Sciatic nerve (tissue), 2 donors: Measurements from ENCODE around the gene FRMD5. TPM values are rescaled to one million over a fixed set of nuclear protein-coding genes. Genes with fewer than 3 reads are reported as not detected.
A peak's percentile ranks its signal among the peaks of the same experiment; 100 is the strongest.
"Not testable (repeated sequence)": the region's sequence is repeated elsewhere in the genome, so short reads cannot be mapped to it uniquely, and the experiment has no call there.

Source experiments
- ATAC-seq: fragments of 200-7000 bp; cut with Tn5 transposase; one replicate; pipeline ENCODE4 v1.9.1; 2020; ENCODE audit warnings: mild to moderate bottlenecking, moderate library complexity
- DNase-seq: peaks from one replicate; pipeline ENCODE4 v3.0.0-alpha.2; 2020; ENCODE audit warnings: low spot score
- intact Hi-C: fragments of 100-400 bp; cut with DNase I; formaldehyde crosslinking; loops from one replicate; pipeline ENCODE4 v1.14.2; 2022
- total RNA-seq: library from RNA; stranded (reverse); fragmentation: NEBNext Ultra II Directional; extraction: Animal tissue kit (Norgen Biotek cat#: 25700); gene quantifications from one replicate; pipeline ENCODE4 v1.2.1, GENCODE V29; 2021
- donor health status: DM: no; HTN: no; CAD: no.
- donor health status: DM: no; HTN: no; CAD: no.

Gene FRMD5
- total RNA-seq, 1 donor from 2014 or later: 6.7 TPM

DNA sequence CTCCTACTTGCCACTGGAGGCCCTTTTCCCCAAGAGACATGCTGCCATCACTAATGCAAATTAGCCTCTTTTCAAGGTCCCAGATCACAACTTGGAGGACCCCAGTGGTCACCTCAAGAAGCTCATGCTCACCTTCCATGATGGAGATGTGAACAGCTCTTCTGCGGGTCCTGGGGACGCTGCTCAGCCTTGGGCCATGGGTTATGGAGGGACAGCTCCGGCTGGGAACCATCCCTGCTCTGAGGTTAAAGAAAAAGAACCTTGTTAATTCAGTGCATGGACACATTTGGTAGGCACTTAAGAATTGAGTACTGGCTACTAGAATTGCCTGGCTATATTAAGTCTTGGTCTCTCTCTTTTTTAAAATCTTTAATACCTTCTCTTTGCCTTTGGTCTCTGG lies 311.5 kb downstream of the FRMD5 start:
- intact Hi-C loops: no loop called here
- ATAC-seq (no peak), DNase-seq (no peak)

DNA sequence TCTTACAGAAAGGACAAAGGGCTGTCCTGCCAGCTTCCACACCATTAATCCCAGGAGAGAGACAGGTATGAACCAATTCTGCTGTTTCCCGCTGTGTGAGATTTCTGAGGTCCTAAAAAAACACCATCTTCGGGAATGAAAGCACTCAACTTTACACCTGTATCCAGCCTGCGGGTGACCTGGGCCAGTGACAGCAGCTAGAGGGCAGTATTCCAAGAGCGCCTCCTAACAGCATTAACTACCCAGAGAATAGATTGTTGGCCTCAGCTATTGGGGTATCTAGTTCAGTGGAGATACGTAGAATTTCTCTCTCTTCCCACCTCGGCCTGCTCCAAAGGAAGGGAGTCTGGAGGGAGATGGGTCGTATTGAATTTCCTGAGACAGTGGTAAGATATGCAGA lies 313.1 kb downstream of the FRMD5 start:
- ATAC-seq: no peak
- intact Hi-C loops: no loop called here
- DNase-seq: no peak

DNA sequence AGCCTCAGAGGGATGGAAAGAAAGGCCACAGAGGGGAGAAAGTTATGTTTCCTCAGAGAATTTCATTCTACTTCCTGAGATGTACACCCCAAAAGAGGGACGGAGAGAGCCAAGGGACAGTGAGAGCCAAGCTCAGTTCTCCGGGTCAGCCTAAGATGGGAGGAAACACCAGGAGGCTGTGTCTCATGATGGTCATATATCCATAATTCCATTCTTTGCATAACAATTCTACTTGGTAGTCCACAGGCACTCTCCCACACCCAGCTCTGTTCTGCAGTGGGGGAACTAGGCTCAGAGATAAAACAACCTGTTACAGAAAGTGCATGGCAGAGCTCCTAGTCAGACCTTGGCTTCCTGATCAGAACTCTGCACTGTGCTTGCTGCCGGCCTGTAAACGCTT lies 313.8 kb downstream of the FRMD5 start:
- DNase-seq: no peak
- ATAC-seq: no peak
- intact Hi-C loops: no loop called here

- intact Hi-C loops: no loop called here
- ATAC-seq (peak; percentile 49), DNase-seq (no peak)
Observed at GRCh38 chr15:43880406-43881194, 314.5 kb downstream of the FRMD5 start.

DNA sequence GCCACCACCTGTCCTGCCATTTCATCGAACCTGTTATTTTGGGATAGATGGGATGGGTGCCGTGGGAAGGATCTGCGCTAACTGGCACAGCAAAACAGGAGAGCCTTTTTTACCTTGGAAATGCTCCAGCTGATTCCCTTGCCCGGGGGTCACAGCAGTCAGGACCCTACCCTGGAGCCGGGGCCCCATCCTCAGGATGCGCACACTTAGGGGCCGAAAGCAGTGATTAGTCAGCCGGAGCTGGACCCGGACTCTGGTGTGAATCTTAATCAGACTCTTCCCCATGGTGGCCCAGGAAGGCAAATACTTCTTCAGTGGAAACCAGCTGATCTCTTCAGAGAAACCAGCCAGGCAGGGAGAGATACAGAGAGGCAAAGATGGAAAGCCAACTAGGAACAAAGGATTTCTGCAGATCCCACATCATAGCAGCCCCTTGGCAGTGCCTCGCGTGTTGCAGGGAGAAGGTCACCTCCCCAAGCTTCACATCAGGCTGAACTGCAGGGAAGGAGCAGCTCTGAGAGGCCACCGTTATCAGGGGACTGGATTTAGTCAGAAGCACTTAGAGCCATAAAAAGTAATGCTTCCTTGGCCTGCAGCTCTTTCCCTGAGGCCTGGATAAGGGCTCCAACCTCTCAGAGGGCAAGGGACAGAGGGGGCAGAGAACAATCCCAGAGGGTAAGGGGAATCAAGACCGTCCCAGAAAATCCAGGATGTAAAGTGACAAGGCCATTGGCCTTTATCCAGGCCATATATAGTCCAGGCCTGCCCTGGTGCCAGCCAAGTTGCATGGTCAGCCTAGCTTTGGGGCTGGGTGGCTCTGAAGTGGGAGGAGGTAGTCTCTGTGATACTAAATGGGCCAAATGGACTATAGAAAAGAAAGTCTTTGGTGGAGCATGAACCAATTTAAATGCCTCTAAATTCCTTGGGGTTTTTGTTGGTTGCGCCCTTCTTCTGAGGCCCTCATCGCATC lies 315.4 kb downstream of the FRMD5 start:
- peak; percentile 36 for ATAC-seq

DNA sequence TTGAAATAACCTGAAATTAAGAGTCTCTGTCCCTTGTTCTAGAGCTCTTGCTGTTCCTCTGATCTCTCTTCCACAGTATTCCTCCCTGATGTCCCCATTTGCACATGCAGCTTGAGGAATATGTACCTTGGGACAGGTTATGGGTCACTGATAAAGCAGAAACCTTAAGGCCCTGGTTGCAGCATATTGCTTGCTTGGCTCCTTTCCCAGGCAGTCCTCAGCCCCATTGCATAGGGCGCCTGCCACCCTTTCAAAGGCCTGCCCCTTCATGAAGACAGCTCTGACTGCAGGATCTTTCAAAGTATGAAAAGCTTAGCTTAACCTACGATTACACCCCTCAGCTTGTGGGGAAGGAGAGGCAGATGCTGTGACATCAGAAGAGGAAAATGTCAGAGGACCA lies 316.6 kb downstream of the FRMD5 start:
- intact Hi-C loops: no loop called here
- no peak for DNase-seq
- no peak for ATAC-seq

More for the DNA sequence above, 315.4 kb downstream of the FRMD5 start:
- intact Hi-C loops: no loop called here
- DNase-seq: no peak

DNA sequence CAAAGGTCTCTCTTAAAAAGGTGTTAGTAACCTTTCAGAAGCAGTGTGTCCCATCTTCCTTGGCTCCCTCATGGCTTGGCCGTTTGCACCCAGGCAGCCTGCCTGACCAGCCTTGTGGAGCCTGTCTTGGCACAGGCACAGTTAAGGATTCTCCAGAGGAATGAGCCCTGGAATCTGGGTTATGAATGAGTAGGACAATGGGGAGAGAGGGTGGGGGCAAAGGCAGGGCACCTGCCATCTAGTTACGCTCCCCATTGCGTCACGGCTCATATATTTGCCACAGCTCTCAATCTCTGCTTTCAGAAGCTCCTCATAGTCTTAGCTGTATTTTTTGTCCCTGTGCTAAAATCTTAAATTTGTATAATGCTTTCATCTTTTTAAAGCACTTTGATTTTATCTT lies 317.7 kb downstream of the FRMD5 start:
- no peak for ATAC-seq
- no peak for DNase-seq
- intact Hi-C loops: no loop called here

- intact Hi-C loops: no loop called here
- DNase-seq: no peak
- no peak for ATAC-seq
Observed at GRCh38 chr15:43876872-43877271, 318.2 kb downstream of the FRMD5 start.

GRCh38 chr15:43873651-43874050 lies 321.4 kb downstream of the FRMD5 start:
- DNase-seq (no peak), ATAC-seq (no peak)
- intact Hi-C loops: no loop called here

- ATAC-seq: peak; percentile 56
- no peak for DNase-seq
- intact Hi-C loops: no loop called here
Observed at GRCh38 chr15:43872416-43873020, 322.6 kb downstream of the FRMD5 start.

- no peak for ATAC-seq
- intact Hi-C loops: no loop called here
- no peak for DNase-seq
Observed at GRCh38 chr15:43871835-43872234, 323.2 kb downstream of the FRMD5 start.

GRCh38 chr15:43868406-43868805 lies 326.7 kb downstream of the FRMD5 start:
- intact Hi-C loops: no loop called here

DNA sequence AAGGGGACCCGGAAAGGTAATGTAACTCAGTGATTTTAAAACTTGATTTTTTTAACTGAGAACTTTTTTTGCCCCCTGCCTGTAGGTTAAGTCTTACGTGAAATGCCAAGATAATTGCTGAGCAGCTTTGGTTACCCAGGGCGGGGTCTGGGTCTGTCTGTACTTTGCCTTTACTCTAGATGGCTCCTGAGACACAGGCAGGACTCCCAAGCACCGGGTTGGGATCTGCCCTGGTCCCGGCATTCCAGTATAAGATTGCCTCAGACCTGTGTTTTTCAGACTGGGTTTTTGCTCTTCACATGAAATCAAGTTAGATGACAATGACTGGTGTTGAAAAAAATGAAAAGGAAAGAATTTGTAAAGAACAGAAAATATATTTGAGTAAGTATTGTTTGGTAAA lies 328.0 kb downstream of the FRMD5 start:
- DNase-seq: no peak
- intact Hi-C loops: no loop called here
- no peak for ATAC-seq

More at GRCh38 chr15:43868406-43868805, 326.7 kb downstream of the FRMD5 start:
- no peak for ATAC-seq
- DNase-seq: no peak

GRCh38 chr15:43866636-43867035 lies 328.4 kb downstream of the FRMD5 start:
- intact Hi-C loops, DNase-seq, ATAC-seq: not testable (repeated sequence)

- ATAC-seq (no peak), DNase-seq (no peak)
- intact Hi-C loops: no loop called here
Observed at GRCh38 chr15:43859546-43859945, 335.5 kb downstream of the FRMD5 start.

GRCh38 chr15:43854801-43855200 lies 340.3 kb downstream of the FRMD5 start:
- DNase-seq (no peak), ATAC-seq (no peak)
- intact Hi-C loops: no loop called here

- intact Hi-C loops: no loop called here
- ATAC-seq (no peak), DNase-seq (no peak)
Observed at GRCh38 chr15:43852607-43853006, 342.5 kb downstream of the FRMD5 start.

- ATAC-seq (no peak), DNase-seq (no peak)
- intact Hi-C loops: no loop called here
Observed at GRCh38 chr15:43851251-43851650, 343.8 kb downstream of the FRMD5 start.

DNA sequence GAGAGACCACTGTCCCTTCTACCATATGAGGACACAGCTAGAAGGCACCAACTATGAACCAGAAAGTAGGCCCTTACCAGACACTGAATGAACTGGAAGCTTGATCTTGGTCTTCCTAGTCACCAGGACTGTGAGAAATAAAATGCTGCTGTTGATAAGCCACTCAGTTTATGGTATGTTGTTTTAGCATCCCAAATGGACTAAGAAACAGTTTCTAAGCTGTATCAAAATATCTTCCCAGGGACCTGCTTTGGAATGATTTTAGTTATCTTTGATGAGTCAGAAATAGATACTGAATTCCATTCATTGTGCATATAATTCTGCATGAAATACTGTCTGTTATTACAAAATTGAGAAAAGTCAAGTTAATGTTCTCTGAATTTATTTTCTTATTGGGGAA lies 349.6 kb downstream of the FRMD5 start:
- intact Hi-C loops: no loop called here
- ATAC-seq (no peak), DNase-seq (no peak)

DNA sequence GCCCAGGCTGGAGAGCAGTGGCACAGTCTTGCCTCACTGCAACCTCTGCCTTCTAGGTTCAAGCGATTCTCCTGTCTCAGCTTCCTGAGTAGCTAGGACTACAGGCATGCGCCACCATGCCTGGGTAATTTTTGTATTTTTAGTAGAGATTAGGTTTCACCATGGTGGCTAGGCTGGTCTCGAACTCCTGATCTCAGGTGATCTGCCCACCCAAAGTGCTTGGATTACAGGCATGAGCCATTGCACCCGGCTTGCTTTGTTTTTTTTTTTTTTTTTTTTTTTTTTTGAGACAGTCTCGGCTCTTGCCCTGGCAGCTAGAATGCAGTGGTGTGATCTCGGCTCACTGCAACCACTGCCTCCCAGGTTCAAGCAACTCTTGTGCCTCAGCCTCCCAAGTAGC lies 362.6 kb downstream of the FRMD5 start:
- DNase-seq, intact Hi-C loops, ATAC-seq: not testable (repeated sequence)
